NCI-H2196 treated with DMSO at 0.1 percent for 48 hours (cell line): ENCODE data around the gene FAM227B.

Experiments used
- DNase-seq: peaks from one replicate; lab custom pipeline; 2025; ENCODE audit not compliant: unreplicated experiment; lab: John Stamatoyannopoulos, UW

The FAM227B gene

GRCh38 chr15:49303003-49303402 lies 317.6 kb downstream of the FAM227B start:
- no peak for DNase-seq

GRCh38 chr15:49301562-49301961 lies 319.1 kb downstream of the FAM227B start:
- no peak for DNase-seq

GRCh38 chr15:49300856-49301255 lies 319.8 kb downstream of the FAM227B start:
- no peak for DNase-seq

GRCh38 chr15:49297584-49297983 lies 323.0 kb downstream of the FAM227B start:
- DNase-seq = no peak

- DNase-seq = no peak
Observed at GRCh38 chr15:49296258-49296657, 324.4 kb downstream of the FAM227B start.

- DNase-seq = no peak
Observed at GRCh38 chr15:49293941-49294340, 326.7 kb downstream of the FAM227B start.

- DNase-seq = no peak
Observed at GRCh38 chr15:49290191-49290590, 330.4 kb downstream of the FAM227B start.

GRCh38 chr15:49288391-49288790 lies 332.2 kb downstream of the FAM227B start:
- no peak for DNase-seq

GRCh38 chr15:49287481-49287880 lies 333.1 kb downstream of the FAM227B start:
- DNase-seq = no peak

GRCh38 chr15:49286649-49287404 lies 333.8 kb downstream of the FAM227B start:
- DNase-seq = no peak

- no peak for DNase-seq
Observed at GRCh38 chr15:49282366-49282765, 338.3 kb downstream of the FAM227B start.

GRCh38 chr15:49279521-49280456 lies 340.8 kb downstream of the FAM227B start:
- no peak for DNase-seq

- DNase-seq = no peak
Observed at GRCh38 chr15:49278751-49279150, 341.9 kb downstream of the FAM227B start.
